GM23338 (cell line): ENCODE results near the gene EXOC3. TPM values are rescaled to one million over a fixed set of nuclear protein-coding genes. Genes with fewer than 3 reads are reported as not detected.

Experiments used
- ATAC-seq: fragments of 200-7000 bp; cut with Tn5 transposase; 3 replicates; pipeline ENCODE4 v1.9.1; 2020
- DNase-seq: peaks from one replicate; pipeline ENCODE4 v3.0.0-alpha.2; 2015; ENCODE audit warnings: low spot score
- H2AFZ ChIP-seq: fragments of 200-600 bp; sonication (generic); 2 replicates; pipeline ENCODE4 v1.8.0; 2016; ENCODE audit warnings: antibody characterized with exemption, mild to moderate bottlenecking, moderate library complexity
- H3F3A ChIP-seq: fragments of 200-600 bp; sonication (generic); replicated peaks from 2 replicates; pipeline ENCODE4 v1.8.0; 2017; ENCODE audit warnings: antibody characterized with exemption, mixed run types, low read depth
- H3K27ac ChIP-seq: fragments of 200-600 bp; sonication (generic); 2 replicates; pipeline ENCODE4 v1.6.1; 2016; ENCODE audit warnings: low read depth
- H3K27me3 ChIP-seq: fragments of 200-600 bp; sonication (generic); 2 replicates; pipeline ENCODE4 v1.8.0; 2016; ENCODE audit warnings: mild to moderate bottlenecking, mixed run types, moderate library complexity; ENCODE audit not compliant: insufficient read depth
- H3K36me3 ChIP-seq: fragments of 200-600 bp; sonication (generic); 2 replicates; pipeline ENCODE4 v1.8.0; 2016; ENCODE audit warnings: mild to moderate bottlenecking; ENCODE audit not compliant: insufficient read depth
- H3K4me1 ChIP-seq: fragments of 200-600 bp; sonication (generic); 2 replicates; pipeline ENCODE4 v1.8.0; 2016; ENCODE audit warnings: mild to moderate bottlenecking, moderate library complexity; ENCODE audit not compliant: insufficient read depth
- H3K4me2 ChIP-seq: fragments of 200-600 bp; sonication (generic); 2 replicates; pipeline ENCODE4 v1.7.1; 2017; ENCODE audit warnings: mixed run types
- H3K4me3 ChIP-seq: fragments of 200-600 bp; sonication (generic); 2 replicates; pipeline ENCODE4 v1.6.1; 2016; ENCODE audit warnings: mixed run types
- H3K79me2 ChIP-seq: fragments of 200-600 bp; sonication (generic); replicated peaks from 2 replicates; pipeline ENCODE4 v1.8.0; 2017; ENCODE audit warnings: mild to moderate bottlenecking; ENCODE audit not compliant: insufficient read depth
- H3K9me2 ChIP-seq: fragments of 200-600 bp; sonication (generic); 2 replicates; pipeline ENCODE4 v1.8.0; 2017; ENCODE audit not compliant: insufficient read depth
- H4K20me1 ChIP-seq: fragments of 200-600 bp; sonication (generic); replicated peaks from 2 replicates; pipeline ENCODE4 v1.8.0; 2017; ENCODE audit warnings: mild to moderate bottlenecking; ENCODE audit not compliant: insufficient read depth
- H3K27ac Mint-ChIP-seq: 2 replicates; pipeline ENCODE4 v1.8.0; 2020; ENCODE audit warnings: inconsistent platforms, mild to moderate bottlenecking, moderate library complexity, mixed read lengths
- H3K27me3 Mint-ChIP-seq: 3 replicates; pipeline ENCODE4 v1.8.0; 2022; ENCODE audit warnings: low read depth, mild to moderate bottlenecking, moderate library complexity, mixed read lengths, inconsistent platforms; ENCODE audit not compliant: insufficient read depth, poor library complexity
- H3K36me3 Mint-ChIP-seq: 3 replicates; pipeline ENCODE4 v1.8.0; 2021; ENCODE audit warnings: low read depth, mild to moderate bottlenecking, inconsistent platforms, moderate library complexity, mixed read lengths
- H3K4me1 Mint-ChIP-seq: 3 replicates; pipeline ENCODE4 v1.8.0; 2020; ENCODE audit warnings: mild to moderate bottlenecking, inconsistent platforms, mixed read lengths
- H3K4me3 Mint-ChIP-seq: 3 replicates; pipeline ENCODE4 v1.8.0; 2021; ENCODE audit warnings: moderate library complexity, mild to moderate bottlenecking, inconsistent platforms, mixed read lengths
- H3K9me3 Mint-ChIP-seq: 3 replicates; pipeline ENCODE4 v1.8.0; 2020; ENCODE audit warnings: moderate library complexity, mild to moderate bottlenecking, inconsistent platforms, mixed read lengths
- CREB1 ChIP-seq: fragments of 250-450 bp; sonication (Bioruptor Pico); IDR thresholded peaks from 2 replicates; pipeline ENCODE4 v1.5.0; 2020; ENCODE audit warnings: low read depth, mild to moderate bottlenecking, moderate library complexity
- CTCF ChIP-seq, 2 experiments: fragments of 200-600 bp in 1 of 2; sonication (generic) in 1 of 2; conservative IDR thresholded peaks; 2 replicates each; pipeline versions ENCODE4 v1.5.1 to v1.6.1; 2016 to 2017; ENCODE audit warnings: antibody characterized with exemption in 2 of 2, low read depth in 2 of 2, mild to moderate bottlenecking in 2 of 2, moderate library complexity in 1 of 2
- ETS1 ChIP-seq: IDR thresholded peaks from 2 replicates; pipeline ENCODE4 v1.6.1; 2016; ENCODE audit warnings: antibody characterized with exemption
- EZH2 ChIP-seq: fragments of 200-600 bp; sonication (generic); IDR thresholded peaks from one replicate; pipeline ENCODE4 v1.8.0; 2017; ENCODE audit warnings: antibody characterized with exemption, mild to moderate bottlenecking, low read depth; ENCODE audit not compliant: unreplicated experiment
- EZH2phosphoT487 ChIP-seq: fragments of 200-600 bp; sonication (generic); IDR thresholded peaks from one replicate; pipeline ENCODE4 v1.8.1; 2018; ENCODE audit warnings: antibody characterized with exemption; ENCODE audit not compliant: unreplicated experiment
- JUNB ChIP-seq: IDR thresholded peaks from one replicate; pipeline ENCODE4 v1.6.1; 2016; ENCODE audit warnings: antibody characterized with exemption; ENCODE audit not compliant: unreplicated experiment
- NANOG ChIP-seq: IDR thresholded peaks from 2 replicates; pipeline ENCODE4 v1.6.1; 2016; ENCODE audit warnings: antibody characterized with exemption, borderline replicate concordance
- POLR2AphosphoS5 ChIP-seq: IDR thresholded peaks from 2 replicates; pipeline ENCODE4 v1.6.1; 2016; ENCODE audit warnings: antibody characterized with exemption, low read depth
- REST ChIP-seq: IDR thresholded peaks from one replicate; pipeline ENCODE4 v1.6.1; 2018; ENCODE audit warnings: antibody characterized with exemption; ENCODE audit not compliant: unreplicated experiment
- STAT1 ChIP-seq: IDR thresholded peaks from one replicate; pipeline ENCODE4 v1.6.1; 2016; ENCODE audit warnings: antibody characterized with exemption; ENCODE audit not compliant: unreplicated experiment
- ZNF114 ChIP-seq: fragments of 250-450 bp; sonication (Bioruptor Pico); IDR thresholded peaks from 2 replicates; pipeline ENCODE4 v1.5.0; 2020; ENCODE audit warnings: mild to moderate bottlenecking, moderate library complexity
- ZNF331 ChIP-seq: fragments of 250-450 bp; sonication (Bioruptor Pico); IDR thresholded peaks from 2 replicates; pipeline ENCODE4 v1.5.0; 2020; ENCODE audit warnings: low read depth, mild to moderate bottlenecking, moderate library complexity
- ZNF462 ChIP-seq: fragments of 250-450 bp; sonication (Bioruptor Pico); IDR thresholded peaks from 2 replicates; pipeline ENCODE4 v1.5.0; 2020; ENCODE audit warnings: mild to moderate bottlenecking, moderate library complexity
- polyA plus RNA-seq: library from polyadenylated mRNA; unstranded; fragments of >200 nt; fragmentation: Nextera tagmentation; extraction: Ambion mirVana; gene quantifications from 2 replicates; pipeline ENCODE4 v1.2.1, GENCODE V29; 2016
- total RNA-seq: library from RNA; depleted of rRNA; stranded (reverse); fragments of >200 nt; shearing (Covaris generic); gene quantifications from 2 replicates; pipeline ENCODE4 v1.2.3, GENCODE V29; 2014

Gene EXOC3
- total and polyA plus RNA-seq, 2 experiments from 2014 or later, result 13.4 to 31.6 TPM

DNA sequence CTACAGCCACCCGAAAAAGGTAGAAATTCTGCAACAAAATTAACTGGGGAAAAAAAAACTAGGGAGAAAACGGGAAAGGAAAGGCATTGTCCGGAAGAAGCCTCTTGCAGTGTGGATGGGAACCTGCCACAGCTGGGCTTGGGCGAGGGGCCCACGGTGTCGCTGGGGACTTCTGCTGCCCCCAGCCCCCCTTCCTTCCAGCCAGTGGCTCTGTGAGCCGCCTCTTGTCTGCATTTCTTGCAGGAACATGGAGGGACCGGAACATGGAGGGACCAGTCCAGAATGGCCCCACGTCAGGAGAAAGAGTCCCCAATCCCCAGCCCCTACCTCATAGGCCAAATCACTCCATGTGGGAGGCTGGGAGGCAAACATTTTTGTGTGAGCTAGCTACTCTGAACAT is 36.9 kb upstream of the EXOC3 start:
- no peak overlapping the region for H3K4me2 ChIP-seq
- H3K4me1 ChIP-seq, result no peaks in the 10 kb centered on the region
- H2AFZ ChIP-seq, result no peak overlapping the region
- H3F3A ChIP-seq, result no peaks in the 10 kb centered on the region
- 0 out of 2 replicates have a peak, but pooled peaks cover 4% of the 10 kb centered on the region for H3K9me2 ChIP-seq
- DNase-seq (no peak), ATAC-seq (no peak)
- H3K4me3 ChIP-seq, result no peak overlapping the region
- H3K4me3 Mint-ChIP-seq, result no peak overlapping the region
- TF ChIP-seq STAT1 (no peak), CTCF (conservative IDR thresholded peaks at IDR 0.05; ENCODE audit: low read depth in 2 of 2) (no peak), POLR2AphosphoS5 (no peak), CREB1 (CRISPR knock-in tag) (no peak), JUNB (no peak), EZH2 (no peak), REST (no peak), EZH2phosphoT487 (no peak), ETS1 (no peak), ZNF114 (CRISPR knock-in tag) (no peak), NANOG (no peak), ZNF462 (CRISPR knock-in tag) (no peak), ZNF331 (CRISPR knock-in tag) (no peak)
- H3K27ac ChIP-seq, result no peak overlapping the region
- H3K27me3 ChIP-seq, result no peaks in the 10 kb centered on the region
- H3K36me3 Mint-ChIP-seq, result no peaks in the 10 kb centered on the region
- H3K79me2 ChIP-seq, result no peaks in the 10 kb centered on the region
- H3K9me3 Mint-ChIP-seq, result 0 out of 3 replicates have a peak, but pooled peaks cover 3% of the 10 kb centered on the region
- H3K36me3 ChIP-seq, result no peaks in the 10 kb centered on the region
- peaks cover 11% of the 10 kb centered on the region for H3K27me3 Mint-ChIP-seq
- H3K27ac Mint-ChIP-seq, result no peak overlapping the region
- H3K4me1 Mint-ChIP-seq, result peaks cover under 1% of the 10 kb centered on the region; the same call in 2 of the 3 replicates
- no peaks in the 10 kb centered on the region for H4K20me1 ChIP-seq
